Activated naive CD8-positive, alpha-beta T cell treated with anti-CD3 and anti-CD28 coated beads, Interleukin-2, amount 10 ng/mL, durations not matched to agents 7 days and 5 days (primary cell): ENCODE data around the gene MMP8. TPM values are rescaled to one million over a fixed set of nuclear protein-coding genes. Genes with fewer than 3 reads are reported as not detected.

Experiments used
- ATAC-seq: fragments of 150-1000 bp; cut with Tn5 transposase; one replicate; pipeline ENCODE4 v1.10.0; 2021; ENCODE audit warnings: low read depth, moderate library complexity
- POLR2A ChIA-PET: fragments of 350-600 bp; sonication (Branson Sonifier 250); formaldehyde crosslinking; loops from one replicate; lab custom pipeline; 2021; ENCODE audit warnings: antibody characterized with exemption; lab: Charles Lee
- DNase-seq: peaks from one replicate; pipeline ENCODE4 v3.0.0; 2021
- H3K27ac Mint-ChIP-seq: one replicate; pipeline ENCODE4 v1.8.0; 2022; ENCODE audit warnings: mild to moderate bottlenecking, mixed read lengths
- H3K27me3 Mint-ChIP-seq: one replicate; pipeline ENCODE4 v1.8.0; 2022; ENCODE audit warnings: mild to moderate bottlenecking, moderate library complexity, mixed read lengths
- H3K36me3 Mint-ChIP-seq: one replicate; pipeline ENCODE4 v1.8.0; 2021; ENCODE audit warnings: mild to moderate bottlenecking, mixed read lengths
- H3K4me1 Mint-ChIP-seq: one replicate; pipeline ENCODE4 v1.8.0; 2021; ENCODE audit warnings: mixed read lengths
- H3K4me3 Mint-ChIP-seq: one replicate; pipeline ENCODE4 v1.8.0; 2022; ENCODE audit warnings: mild to moderate bottlenecking, moderate library complexity, mixed read lengths
- H3K9me3 Mint-ChIP-seq: one replicate; pipeline ENCODE4 v1.8.0; 2021; ENCODE audit warnings: mixed read lengths
- total RNA-seq, 2 experiments: library from RNA; stranded (reverse); gene quantifications; one replicate each; pipeline ENCODE4 v1.2.3, GENCODE V29; 2021

Gene MMP8
- total RNA-seq, 2 experiments from 2014 or later, result not detected

- DNase-seq, result no peak
- POLR2A ChIA-PET, result no interaction called here
- Mint-ChIP-seq H3K27ac (no peak overlapping the region), H3K27me3 (peaks cover 7% of the 10 kb centered on the region), H3K4me3 (no peak overlapping the region), H3K4me1 (peaks cover 5% of the 10 kb centered on the region), H3K9me3 (no peaks in the 10 kb centered on the region), H3K36me3 (no peaks in the 10 kb centered on the region)
- peak; percentile 65 for ATAC-seq
These were observed 60.6 kb downstream of the MMP8 start for GRCh38 chr11:102664001-102664752.

- no peaks in the 10 kb centered on the region for H3K9me3 Mint-ChIP-seq
- POLR2A ChIA-PET, result no interaction called here
- no peak for ATAC-seq
- DNase-seq, result no peak
- no peak overlapping the region for H3K4me3 Mint-ChIP-seq
- peaks cover 5% of the 10 kb centered on the region for H3K4me1 Mint-ChIP-seq
- H3K27ac Mint-ChIP-seq, result no peak overlapping the region
- H3K27me3 Mint-ChIP-seq, result peaks cover 9% of the 10 kb centered on the region
- no peaks in the 10 kb centered on the region for H3K36me3 Mint-ChIP-seq
These were observed 62.1 kb downstream of the MMP8 start for GRCh38 chr11:102662607-102663006.

Other genes starting within 250 kb of the MMP8 start
- gene MMP7, start 194.2 kb downstream of the MMP8 start, total RNA-seq, result not detected
- not detected for gene MMP20, start 99.6 kb downstream of the MMP8 start, total RNA-seq
- gene MMP27, start 19.2 kb downstream of the MMP8 start, total RNA-seq, result not detected
- gene MMP10, start 55.7 kb upstream of the MMP8 start, total RNA-seq, result not detected
- not detected for gene MMP1, start 73.2 kb upstream of the MMP8 start, total RNA-seq
- gene MMP3, start 118.7 kb upstream of the MMP8 start, total RNA-seq, result not detected
- gene MMP12, start 150.0 kb upstream of the MMP8 start, total RNA-seq, result not detected
- not detected for gene MMP13, start 230.8 kb upstream of the MMP8 start, total RNA-seq